GM12865 (cell line): ENCODE data around the gene WWC1.

Source experiments
- DNase-seq: peaks from one replicate; pipeline ENCODE4 v3.0.0; 2010; ENCODE audit warnings: low read depth
- H3K4me3 ChIP-seq: 2 replicates; pipeline ENCODE4 v1.5.1; 2011; ENCODE audit warnings: mild to moderate bottlenecking, low read depth, low read length, control low read depth
- TF ChIP-seq, protein P1 (sequence below): IDR thresholded peaks from 2 replicates; pipeline ENCODE4 v1.5.1; 2011; ENCODE audit warnings: low read length, control low read depth, low read depth, inconsistent platforms; ENCODE audit not compliant: insufficient read depth; ENCODE audit errors: missing control alignments

The WWC1 gene

DNA sequence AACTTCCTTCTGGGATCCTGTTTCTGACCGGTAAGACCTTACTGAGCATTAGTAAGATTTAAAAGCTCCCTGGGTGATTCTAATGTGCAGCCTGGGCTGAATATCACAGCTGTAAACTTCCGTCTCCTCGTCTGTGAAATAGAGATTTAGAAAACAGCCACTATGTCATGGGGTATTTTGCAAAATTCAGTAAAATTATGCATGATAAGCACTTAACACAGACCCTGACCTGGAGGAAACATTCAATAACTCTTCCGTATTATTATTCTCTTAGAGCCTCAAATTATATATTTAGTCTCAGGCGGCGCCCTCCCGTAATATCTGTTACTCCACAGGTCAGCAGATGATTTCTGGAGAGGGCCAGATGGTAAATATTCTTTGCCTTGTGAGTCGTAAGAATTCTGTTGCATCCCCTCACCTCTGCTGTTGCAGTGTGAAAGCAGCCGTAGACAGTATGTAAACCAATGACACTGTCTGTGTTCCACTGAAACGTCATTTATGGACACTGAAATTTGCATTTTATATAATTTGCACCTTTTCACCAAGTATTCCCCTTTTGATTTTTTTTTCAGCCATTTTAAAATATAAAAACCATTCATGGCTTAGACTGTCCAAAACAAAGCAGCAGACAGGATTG is 155.7 kb downstream of the WWC1 start:
- no peak overlapping the region for H3K4me3 ChIP-seq
- DNase-seq, result no peak
- TF ChIP-seq, protein P1, sequence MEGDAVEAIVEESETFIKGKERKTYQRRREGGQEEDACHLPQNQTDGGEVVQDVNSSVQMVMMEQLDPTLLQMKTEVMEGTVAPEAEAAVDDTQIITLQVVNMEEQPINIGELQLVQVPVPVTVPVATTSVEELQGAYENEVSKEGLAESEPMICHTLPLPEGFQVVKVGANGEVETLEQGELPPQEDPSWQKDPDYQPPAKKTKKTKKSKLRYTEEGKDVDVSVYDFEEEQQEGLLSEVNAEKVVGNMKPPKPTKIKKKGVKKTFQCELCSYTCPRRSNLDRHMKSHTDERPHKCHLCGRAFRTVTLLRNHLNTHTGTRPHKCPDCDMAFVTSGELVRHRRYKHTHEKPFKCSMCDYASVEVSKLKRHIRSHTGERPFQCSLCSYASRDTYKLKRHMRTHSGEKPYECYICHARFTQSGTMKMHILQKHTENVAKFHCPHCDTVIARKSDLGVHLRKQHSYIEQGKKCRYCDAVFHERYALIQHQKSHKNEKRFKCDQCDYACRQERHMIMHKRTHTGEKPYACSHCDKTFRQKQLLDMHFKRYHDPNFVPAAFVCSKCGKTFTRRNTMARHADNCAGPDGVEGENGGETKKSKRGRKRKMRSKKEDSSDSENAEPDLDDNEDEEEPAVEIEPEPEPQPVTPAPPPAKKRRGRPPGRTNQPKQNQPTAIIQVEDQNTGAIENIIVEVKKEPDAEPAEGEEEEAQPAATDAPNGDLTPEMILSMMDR, result no peak

DNA sequence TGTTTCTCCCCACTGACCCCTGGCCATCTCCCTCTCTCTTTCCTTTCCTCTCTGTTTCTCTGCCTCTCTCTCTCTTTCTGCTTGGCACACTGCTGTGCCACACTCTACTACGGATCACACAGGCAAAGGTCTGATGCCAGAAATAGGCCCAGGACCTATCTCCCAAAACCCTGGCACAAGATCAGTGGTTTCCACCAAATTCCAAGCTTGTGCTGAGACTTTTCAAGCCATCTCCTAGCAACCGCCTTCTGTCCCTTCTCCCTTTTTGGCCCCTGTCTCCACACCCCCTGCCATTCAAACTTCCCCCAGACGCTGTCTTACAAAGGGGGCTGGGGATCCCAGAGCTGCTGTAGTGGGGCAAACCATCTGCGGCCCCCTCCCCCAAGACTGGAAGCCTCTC is 156.4 kb downstream of the WWC1 start:
- TF ChIP-seq, protein P1, result no peak
- no peak overlapping the region for H3K4me3 ChIP-seq
- no peak for DNase-seq

DNA sequence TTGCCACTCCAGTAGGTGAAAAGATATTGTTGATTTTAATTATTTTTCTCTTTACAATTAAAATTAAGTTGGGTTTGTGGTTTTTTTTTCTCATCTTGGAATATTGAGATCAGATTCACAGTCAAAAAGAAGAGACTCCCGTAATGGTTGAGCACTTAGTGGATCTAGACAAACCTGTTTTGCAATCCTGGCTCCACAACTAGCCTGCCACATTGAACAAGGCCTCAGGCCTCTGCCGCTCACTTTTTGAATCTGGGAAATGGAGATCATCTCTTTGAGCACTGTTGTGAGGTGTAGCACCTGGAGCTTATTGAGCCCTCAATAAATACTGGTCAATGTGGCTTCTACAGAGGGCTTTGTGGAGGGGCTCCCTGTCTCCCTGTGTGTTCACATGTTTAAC is 157.7 kb downstream of the WWC1 start:
- TF ChIP-seq, protein P1, result no peak
- H3K4me3 ChIP-seq, result no peak overlapping the region
- DNase-seq, result no peak

DNA sequence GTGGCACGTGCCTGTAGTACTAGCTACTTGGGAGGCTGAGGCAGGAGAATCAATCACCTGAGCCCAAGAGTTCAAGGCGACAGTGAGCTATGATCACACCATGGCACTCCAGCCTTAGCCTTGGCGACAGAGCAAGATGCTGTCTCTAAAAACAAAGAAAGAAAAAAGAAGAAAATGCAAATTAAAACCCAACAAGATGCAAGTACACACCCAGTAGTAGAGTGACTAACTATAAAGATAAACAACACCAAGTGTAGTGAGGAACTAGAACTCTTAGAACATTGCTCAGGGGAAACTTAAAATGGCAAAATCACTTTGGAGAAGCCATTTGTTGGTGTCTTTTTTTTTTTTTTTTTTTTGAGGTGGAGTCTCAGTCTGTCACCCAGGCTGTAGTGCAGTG is 160.1 kb downstream of the WWC1 start:
- no peak overlapping the region for H3K4me3 ChIP-seq
- TF ChIP-seq, protein P1, result no peak
- no peak for DNase-seq

DNA sequence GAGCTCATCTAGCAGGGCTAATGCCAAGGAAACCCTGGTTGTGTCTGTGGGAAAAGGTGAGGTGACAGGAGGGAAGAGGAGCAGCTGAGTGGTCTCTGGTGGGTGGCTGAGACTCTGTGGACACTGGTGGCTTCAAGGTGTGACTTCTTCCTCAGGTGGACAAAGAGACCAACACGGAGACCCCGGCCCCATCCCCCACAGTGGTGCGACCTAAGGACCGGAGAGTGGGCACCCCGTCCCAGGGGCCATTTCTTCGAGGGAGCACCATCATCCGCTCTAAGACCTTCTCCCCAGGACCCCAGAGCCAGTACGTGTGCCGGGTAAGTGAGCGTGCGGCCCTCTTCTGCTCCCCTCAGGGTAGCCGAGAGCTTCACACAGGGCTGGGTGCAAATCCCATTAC is 163.8 kb downstream of the WWC1 start:
- H3K4me3 ChIP-seq, result no peak overlapping the region
- TF ChIP-seq, protein P1, result no peak
- DNase-seq, result no peak

DNA sequence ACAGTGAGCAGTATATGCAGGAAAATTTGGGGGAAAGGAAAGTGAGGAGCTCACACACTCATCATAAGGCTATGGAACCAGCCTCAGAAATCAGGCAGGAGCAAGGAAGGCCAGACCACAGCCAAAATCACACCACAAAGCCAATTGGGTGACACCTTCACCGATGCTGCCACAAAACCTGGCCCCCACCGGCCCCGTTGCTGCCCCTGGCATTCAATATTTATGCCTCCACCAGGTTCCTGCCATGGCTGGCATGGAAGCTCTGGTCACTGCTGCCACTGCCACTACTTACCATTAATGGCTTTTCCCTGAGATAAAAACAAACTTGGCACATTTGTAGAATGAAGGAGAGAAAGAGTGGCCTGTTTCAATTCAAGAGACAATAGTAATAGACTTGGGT is 166.1 kb downstream of the WWC1 start:
- TF ChIP-seq, protein P1, result no peak
- H3K4me3 ChIP-seq, result no peak overlapping the region
- no peak for DNase-seq

DNA sequence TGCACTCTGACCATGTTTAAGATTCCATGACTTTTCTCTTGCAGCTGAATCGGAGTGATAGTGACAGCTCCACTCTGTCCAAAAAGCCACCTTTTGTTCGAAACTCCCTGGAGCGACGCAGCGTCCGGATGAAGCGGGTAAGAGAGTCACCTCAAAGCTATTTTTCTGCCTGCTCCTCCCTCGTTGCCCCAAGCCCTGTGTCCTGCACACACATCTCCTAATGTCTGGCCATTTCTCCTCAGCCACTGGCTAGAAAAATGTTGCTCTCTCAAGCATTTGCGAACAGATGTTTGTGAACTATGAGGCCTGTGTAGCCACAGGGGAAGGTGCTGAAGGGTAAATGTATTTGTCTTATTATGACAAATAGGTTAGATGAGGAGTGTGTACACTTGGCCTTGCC is 169.2 kb downstream of the WWC1 start:
- TF ChIP-seq, protein P1, result no peak
- no peak for DNase-seq
- no peak overlapping the region for H3K4me3 ChIP-seq
